ENCODE data around the gene UBE2D1.

Gene UBE2D1

DNA sequence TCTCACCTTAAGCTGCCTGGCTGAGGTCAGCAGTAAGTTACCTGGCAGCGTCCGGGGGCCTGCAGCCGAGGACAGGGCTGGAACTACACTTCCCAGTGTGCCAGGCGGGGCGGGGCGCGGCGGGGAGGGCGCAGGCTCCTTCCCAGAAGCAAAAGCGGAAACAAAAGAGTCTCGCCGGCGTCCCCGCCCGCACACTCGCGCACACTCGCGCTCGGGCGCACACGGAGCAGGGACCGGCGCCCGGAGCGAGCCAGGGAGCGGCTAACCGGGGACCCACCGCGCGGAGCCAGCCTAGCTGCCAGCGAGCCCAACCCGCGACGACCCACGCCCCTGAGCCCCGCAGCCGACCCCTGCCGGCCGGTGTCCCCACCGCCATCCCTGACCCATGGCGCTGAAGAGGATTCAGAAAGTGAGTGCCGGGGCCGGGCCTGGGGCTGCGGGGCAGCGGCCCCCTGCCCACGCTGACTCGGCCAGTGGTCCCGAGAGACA, at the start of gene UBE2D1:
Gene UBE2D1, plus strand, starts transcription at position 190 of the 489 bp plus-strand sequence. Its CDS starts 196 bp downstream, at position 386.
- DNase-seq, result peak; percentile 70

- DNase-seq, result peak; percentile 51
Measured at GRCh38 chr10:58291538-58292174, 43.1 kb upstream of the UBE2D1 start.

GRCh38 chr10:58293989-58294388, 40.8 kb upstream of the UBE2D1 start:
- no peak for DNase-seq

GRCh38 chr10:58299580-58299979, 35.2 kb upstream of the UBE2D1 start:
- DNase-seq, result peak; percentile 50

- DNase-seq, result no peak
Measured at GRCh38 chr10:58300676-58301075, 34.1 kb upstream of the UBE2D1 start.

GRCh38 chr10:58302254-58302653, 32.6 kb upstream of the UBE2D1 start:
- no peak for DNase-seq

DNA sequence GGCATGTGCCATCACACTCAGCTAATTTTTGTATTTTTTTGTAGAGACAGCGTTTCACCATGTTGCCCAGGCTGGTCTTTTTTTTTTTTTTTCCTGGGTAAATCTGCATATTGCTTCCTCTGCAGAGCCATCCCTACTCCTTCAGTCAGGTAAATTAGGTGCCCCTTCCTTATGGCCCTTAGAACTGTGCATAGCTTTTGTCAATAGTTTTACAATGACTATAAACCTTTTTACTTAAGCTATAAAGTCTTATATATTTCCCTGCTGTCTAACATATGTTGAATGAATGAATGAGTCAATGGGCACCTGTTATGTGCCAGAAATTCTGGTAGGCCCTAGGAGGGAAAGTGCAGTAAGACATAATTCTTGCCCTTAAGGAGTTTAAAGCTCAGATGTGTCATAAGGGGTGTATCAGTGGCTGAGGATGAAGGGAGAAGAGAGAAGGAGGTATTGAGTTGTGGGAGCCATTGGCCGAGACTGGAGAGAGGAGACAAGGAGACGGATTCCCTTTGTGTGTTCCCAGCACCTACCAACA, 30.6 kb upstream of the UBE2D1 start:
- no peak for DNase-seq

DNA sequence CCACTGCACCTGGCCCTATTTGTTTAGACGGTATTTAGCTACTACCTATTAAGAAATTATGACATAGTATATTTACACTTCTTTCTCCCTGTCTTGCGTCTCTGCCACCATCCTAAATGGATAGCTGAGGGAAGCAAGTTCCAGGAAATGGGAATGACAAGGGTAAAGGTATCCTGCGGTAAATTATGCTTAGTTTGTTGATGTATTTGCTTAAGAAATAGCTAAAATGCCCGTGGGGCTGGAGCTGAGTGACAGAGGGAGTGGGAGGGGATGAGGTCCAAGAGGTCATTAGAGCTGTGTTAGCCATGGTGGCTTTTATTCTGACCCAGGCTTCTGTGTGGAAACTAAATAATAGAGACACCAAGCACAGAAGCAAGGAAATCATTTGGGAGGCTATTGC, 29.0 kb upstream of the UBE2D1 start:
- DNase-seq, result no peak

GRCh38 chr10:58307676-58308075, 27.1 kb upstream of the UBE2D1 start:
- DNase-seq, result no peak

DNA sequence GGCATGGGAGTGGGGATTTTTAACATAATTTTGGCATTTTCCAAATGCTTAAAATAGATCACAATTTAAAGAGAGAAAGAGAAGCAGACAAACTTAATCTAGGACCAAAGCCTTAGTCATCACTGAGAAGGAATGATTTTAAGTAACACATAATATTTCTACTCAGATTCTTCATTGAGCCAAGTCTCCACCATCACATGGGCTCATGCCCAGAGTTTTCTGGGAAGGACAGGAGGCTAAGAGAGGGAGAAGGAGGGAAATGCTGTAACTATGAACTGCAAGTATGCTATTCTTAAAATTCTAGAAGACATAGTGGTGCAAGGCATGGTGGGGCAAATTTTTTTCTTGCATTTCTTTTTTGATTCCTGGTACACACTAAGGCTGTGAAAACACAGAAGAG, 23.8 kb upstream of the UBE2D1 start:
- no peak for DNase-seq

GRCh38 chr10:58316874-58317273, 17.9 kb upstream of the UBE2D1 start:
- no peak for DNase-seq

DNA sequence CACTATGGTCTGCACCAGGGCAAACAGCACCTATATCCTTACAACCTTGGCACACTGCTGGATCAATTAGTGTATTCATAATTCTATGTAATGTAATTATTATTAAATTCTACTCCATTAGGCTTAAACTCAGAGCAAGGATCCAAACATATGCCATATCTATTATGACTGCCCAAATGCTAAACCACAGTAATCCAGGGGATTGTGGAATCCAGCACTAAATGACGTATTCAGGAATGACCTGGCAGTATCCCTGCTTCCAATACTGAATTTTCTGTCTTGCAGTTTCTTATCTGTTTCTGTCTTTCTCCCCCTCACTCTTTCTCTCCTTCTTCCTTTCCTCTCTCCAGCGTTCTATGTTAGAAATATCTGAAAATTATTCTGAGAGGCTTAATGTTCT, 16.5 kb upstream of the UBE2D1 start:
- DNase-seq, result peak; percentile 15

GRCh38 chr10:58319599-58319998, 15.2 kb upstream of the UBE2D1 start:
- no peak for DNase-seq

DNA sequence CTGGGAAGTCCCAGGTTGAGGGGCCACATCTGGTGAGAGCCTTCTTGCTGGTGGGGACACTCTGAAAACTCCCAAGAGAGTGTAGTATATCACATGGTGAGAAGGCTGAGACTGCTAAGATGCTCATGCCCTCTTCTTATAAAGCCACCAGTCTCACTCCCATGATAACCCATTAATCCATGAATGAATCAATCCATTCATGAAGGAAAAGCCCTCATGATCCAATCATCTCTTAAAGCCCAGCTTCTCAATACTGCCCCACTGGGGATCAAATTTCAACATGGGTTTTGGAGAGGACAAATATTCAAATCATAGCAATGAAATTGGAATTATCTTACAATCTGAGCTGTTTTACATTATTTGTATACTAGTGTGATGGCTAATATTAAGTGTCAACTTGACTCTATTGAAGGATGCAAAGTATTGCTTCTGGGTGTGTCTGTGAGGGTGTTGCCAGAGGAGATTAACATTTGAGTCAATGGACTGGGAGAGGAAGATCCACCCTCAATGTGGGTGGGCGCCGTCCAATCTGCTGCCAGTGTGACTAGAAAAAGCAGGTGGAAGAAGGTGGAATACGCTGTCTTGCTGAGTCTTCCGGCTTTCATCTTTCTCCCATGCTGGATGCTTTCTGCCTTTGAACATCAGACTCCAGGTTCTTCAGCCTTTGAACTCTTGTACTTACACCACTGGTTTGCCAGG, 14.3 kb upstream of the UBE2D1 start:
- DNase-seq, result no peak

GRCh38 chr10:58322072-58322834, 12.6 kb upstream of the UBE2D1 start:
- no peak for DNase-seq

DNA sequence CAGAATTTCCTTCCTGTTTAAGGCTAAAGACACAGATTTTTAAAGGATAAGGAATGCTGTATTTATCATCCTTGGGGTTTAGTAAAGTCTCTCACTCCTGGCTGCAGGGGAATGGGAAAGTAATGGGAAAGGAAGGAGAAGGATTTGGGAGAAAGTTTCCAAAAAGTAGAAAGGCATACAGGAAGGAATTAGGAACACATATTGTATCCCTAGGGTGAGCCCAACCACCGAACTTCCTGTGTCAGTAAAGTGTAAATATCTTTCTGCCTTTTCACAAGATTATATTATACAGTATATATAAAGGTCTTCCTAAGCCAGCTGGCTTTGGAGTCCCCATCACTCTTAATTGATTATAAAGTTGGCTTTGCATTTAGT, 12.0 kb upstream of the UBE2D1 start:
- DNase-seq, result no peak

- DNase-seq, result peak; percentile 46
Measured at GRCh38 chr10:58326967-58327381, 7.8 kb upstream of the UBE2D1 start.

GRCh38 chr10:58328233-58328632, 6.6 kb upstream of the UBE2D1 start:
- no peak for DNase-seq

GRCh38 chr10:58330431-58330830, 4.4 kb upstream of the UBE2D1 start:
- DNase-seq, result no peak

DNA sequence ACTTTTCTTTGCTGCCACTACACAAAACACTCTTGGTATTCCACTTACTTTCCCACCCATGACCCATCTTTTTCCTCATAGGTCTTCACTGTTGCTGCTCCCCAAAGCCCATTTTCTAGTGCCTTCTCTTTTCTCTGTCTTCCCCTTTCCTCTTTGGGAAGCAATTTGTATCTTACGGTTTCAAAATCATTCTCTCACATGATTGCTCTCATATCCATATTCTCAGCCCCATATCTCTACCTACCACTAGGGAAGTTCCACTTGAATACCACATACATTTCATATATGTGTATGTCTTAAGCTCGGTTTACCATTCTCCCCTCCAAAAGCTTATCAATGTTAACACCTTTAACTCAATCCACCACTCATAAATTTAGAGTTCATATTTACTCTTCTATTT, 3.2 kb upstream of the UBE2D1 start:
- DNase-seq, result no peak

GRCh38 chr10:58335306-58336005, 650 bp downstream of the UBE2D1 start:
- peak; percentile 23 for DNase-seq

GRCh38 chr10:58336242-58336641, 1.4 kb downstream of the UBE2D1 start:
- DNase-seq, result no peak

DNA sequence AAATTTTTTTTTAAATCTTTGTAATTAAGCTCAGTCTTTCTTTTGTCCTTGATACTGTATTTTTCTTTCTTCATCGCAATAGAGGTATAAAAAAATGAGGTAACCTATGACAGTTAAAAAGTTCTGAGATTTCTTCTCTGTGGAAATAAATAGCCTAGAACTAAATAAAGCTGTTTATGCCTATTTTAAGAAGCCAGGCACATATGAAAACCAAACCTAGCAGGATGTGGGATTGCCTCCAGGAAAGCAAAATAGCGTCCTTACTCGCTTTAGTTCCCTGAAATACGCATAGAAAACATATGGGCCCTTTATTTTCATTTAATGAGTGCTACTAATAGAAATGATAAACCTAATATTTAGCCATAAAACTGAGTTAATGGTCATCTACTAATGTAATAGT, 6.6 kb downstream of the UBE2D1 start:
- DNase-seq, result no peak
